Spleen (tissue), 11 donors: ENCODE results near the gene ZBP1. TPM values are rescaled to one million over a fixed set of nuclear protein-coding genes. Genes with fewer than 3 reads are reported as not detected.

Source experiments
- DNase-seq: peaks from one replicate; pipeline ENCODE4 v3.0.0-alpha.2; 2020
- H3K27ac ChIP-seq, 8 donors: fragments of 200-600 bp; sonication (generic) in 7 of 8; 1 replicate in 4 of 8; 2 replicates in 4 of 8; pipeline versions ENCODE4 v1.5.0 to v1.8.0; 2016 to 2021; ENCODE audit warnings: inconsistent platforms in 4 of 8, mild to moderate bottlenecking in 4 of 8, moderate library complexity in 1 of 8
- H3K27me3 ChIP-seq, 7 donors: fragments of 200-600 bp; sonication (generic) in 6 of 7; replicated peaks in 1 of 7; 1 replicate in 4 of 7; 2 replicates in 3 of 7; pipeline versions ENCODE4 v1.5.0 to v1.8.0; 2016 to 2021; ENCODE audit warnings: inconsistent platforms in 3 of 7, mild to moderate bottlenecking in 1 of 7
- H3K36me3 ChIP-seq, 6 donors: fragments of 200-600 bp; sonication (generic) in 5 of 6; 1 replicate in 4 of 6; 2 replicates in 2 of 6; pipeline versions ENCODE4 v1.5.0 to v1.8.0; 2016 to 2021; ENCODE audit warnings: inconsistent platforms in 2 of 6
- H3K4me1 ChIP-seq, 6 donors: fragments of 200-600 bp; sonication (generic) in 5 of 6; 1 replicate in 3 of 6; 2 replicates in 3 of 6; pipeline versions ENCODE4 v1.5.0 to v1.8.0; 2016 to 2021; ENCODE audit warnings: inconsistent platforms in 3 of 6
- H3K4me3 ChIP-seq, 8 donors: fragments of 200-600 bp; sonication (generic) in 7 of 8; 1 replicate in 4 of 8; 2 replicates in 4 of 8; pipeline versions ENCODE4 v1.5.0 to v1.8.0; 2016 to 2021; ENCODE audit warnings: inconsistent platforms in 4 of 8, mild to moderate bottlenecking in 4 of 8, moderate library complexity in 2 of 8
- H3K9me3 ChIP-seq, 8 donors: fragments of 200-600 bp; sonication (generic) in 7 of 8; 1 replicate in 4 of 8; 2 replicates in 4 of 8; pipeline versions ENCODE4 v1.5.0 to v1.8.0; 2016 to 2021; ENCODE audit warnings: inconsistent platforms in 4 of 8
- CTCF ChIP-seq, 11 experiments: fragments of 200-600 bp in 7 of 11; fragments of 450-650 bp in 4 of 11; sonication (generic) in 4 of 11; IDR thresholded peaks in 8 of 11; conservative IDR thresholded peaks in 3 of 11; 1 replicate in 7 of 11; 2 replicates in 4 of 11; pipeline versions ENCODE4 v1.4.0 to v1.8.0; 2016 to 2021; ENCODE audit warnings: antibody characterized with exemption in 11 of 11, inconsistent platforms in 4 of 11, mild to moderate bottlenecking in 1 of 11
- POLR2A ChIP-seq, 3 donors: fragments of 450-650 bp; IDR thresholded peaks; one replicate each; pipeline ENCODE4 v1.5.1; 2017; ENCODE audit warnings: antibody characterized with exemption in 3 of 3, mild to moderate bottlenecking in 1 of 3
- POLR2AphosphoS5 ChIP-seq, 3 donors: sonication (generic); formaldehyde crosslinking; IDR thresholded peaks; one replicate each; pipeline ENCODE4 v1.5.1; 2017; ENCODE audit warnings: antibody characterized with exemption in 3 of 3
- WGBS, 5 donors: extraction: QIAGEN DNeasy Blood & Tissue Kit in 3 of 5; methylation state at CpG; one replicate each; pipeline versions ENCODE4 v1.1.5 to v1.1.7; 2013 to 2018; 5-methylcytosine and 5-hydroxymethylcytosine counted together
- intact Hi-C: fragments of 100-400 bp; cut with DNase I; formaldehyde crosslinking; loops from one replicate; pipeline ENCODE4 v1.15.0; 2023; ENCODE audit warnings: low total_unique reads
- polyA plus RNA-seq, 3 donors: library from polyadenylated mRNA; stranded (reverse); fragments of 200-250 nt; gene quantifications; one replicate each; pipeline ENCODE4 v1.2.1, GENCODE V29; 2013
- total RNA-seq, 7 donors: library from RNA; depleted of rRNA in 3 of 7; stranded (reverse); fragments of >200 nt in 3 of 7; fragmentation: NEBNext Ultra II Directional in 4 of 7; extraction: Animal tissue kit (Norgen Biotek cat#: 25700) in 4 of 7; gene quantifications; one replicate each; pipeline versions ENCODE4 v1.1.0 to v1.2.1, GENCODE V29; 2016 to 2021
- donor health status: healthy with polysubstance abuse.
- donor health status: DM: no; HTN: no; CAD: no; lungs with moderate emphysema.
- donor health status: DM: no; HTN: no; CAD: no.
- donor health status: Bipolar disorder and iron deficiency.
- donor health status: healthy.
- donor health status: DM: no; HTN: no; CAD: no.
- donor health status: DM: yes; HTN: yes; CAD: no.

ZBP1 gene
- total and polyA plus RNA-seq, 10 donors = 8.6 to 28.4 (median 16.6) TPM

DNA sequence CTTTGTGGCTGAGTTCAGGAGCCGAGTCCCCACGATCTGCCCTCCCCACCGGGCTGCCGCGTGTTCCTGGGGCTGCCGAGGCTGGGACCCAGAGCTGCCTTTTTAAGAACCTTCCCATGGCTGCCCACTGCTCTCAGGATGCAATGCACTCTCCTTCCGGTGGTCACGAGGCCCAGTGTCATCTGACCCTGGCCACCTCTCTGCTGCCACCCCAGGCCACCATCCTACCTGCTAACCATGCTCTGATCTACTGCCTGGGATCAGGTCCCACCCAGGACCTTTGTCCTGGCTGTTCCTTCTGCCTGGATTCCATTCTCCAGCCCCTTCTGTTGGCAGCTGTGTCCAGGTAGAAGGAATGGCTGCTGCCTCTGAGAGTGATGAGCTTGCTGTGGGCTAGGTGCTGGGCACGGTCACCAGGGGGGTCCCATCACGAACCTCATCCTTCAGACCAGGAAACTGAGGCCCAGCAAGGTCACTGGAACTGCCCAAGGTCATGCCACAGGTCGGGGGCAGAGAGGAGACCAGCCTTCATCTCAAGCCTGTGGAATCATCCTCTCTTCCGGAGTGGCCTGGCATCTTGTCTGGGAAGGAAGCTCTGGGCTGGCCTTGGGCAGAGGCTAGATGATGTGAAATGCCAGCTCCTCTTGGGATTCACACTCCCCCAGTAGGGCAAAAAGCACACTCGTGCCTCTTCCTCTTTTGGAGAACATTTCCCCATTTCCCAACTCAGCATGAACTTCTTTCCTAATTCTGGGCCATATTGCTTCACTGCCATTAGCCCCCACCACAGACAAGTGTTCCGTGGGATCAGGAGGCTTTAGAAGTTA lies 38.8 kb downstream of the ZBP1 start:
- H3K4me1 ChIP-seq = peaks cover 0 to 31% (median 20%) of the 10 kb centered on the region in 6 donors
- WGBS, 5 donors = 53 to 70% (median 61%) methylated on average over 13 to 14 of the region's 14 CpGs
- H3K4me3 ChIP-seq = no peak overlapping the region
- peak; percentile 51 for DNase-seq
- H3K27ac ChIP-seq = peak overlapping the region in 3 of 8 donors; percentile 20 to 66 (median 61)
- intact Hi-C loops = no loop called here
- H3K27me3 ChIP-seq = peaks cover 0 to 93% (median 12%) of the 10 kb centered on the region in 7 donors
- H3K9me3 ChIP-seq = no peaks in the 10 kb centered on the region
- H3K36me3 ChIP-seq = no peaks in the 10 kb centered on the region
- TF ChIP-seq POLR2AphosphoS5 (IDR thresholded peaks at IDR 0.05) (peak in 1 of 3 donors; percentile 14), POLR2A (IDR thresholded peaks at IDR 0.05) (no peak)

- TF ChIP-seq POLR2A (IDR thresholded peaks at IDR 0.05) = no peak
- no peak for TF ChIP-seq CTCF (IDR thresholded peaks at IDR 0.05 in 8 of 11, conservative IDR thresholded peaks at IDR 0.05 in 3 of 11)
- no peak for TF ChIP-seq POLR2AphosphoS5 (IDR thresholded peaks at IDR 0.05)
- DNase-seq = peak; percentile 47
- 79 to 92% (median 84%) methylated on average over 11 to 13 of the region's 13 CpGs for WGBS, 5 donors
- H3K4me1 ChIP-seq = peaks cover 0 to 31% (median 20%) of the 10 kb centered on the region in 6 donors
- intact Hi-C loops = no loop called here
- no peak overlapping the region for H3K27ac ChIP-seq
- peaks cover 0 to 88% (median 12%) of the 10 kb centered on the region in 7 donors for H3K27me3 ChIP-seq
- no peaks in the 10 kb centered on the region for H3K36me3 ChIP-seq
- H3K4me3 ChIP-seq = no peak overlapping the region
- no peaks in the 10 kb centered on the region for H3K9me3 ChIP-seq
These were observed 39.6 kb downstream of the ZBP1 start for GRCh38 chr20:57580478-57581201.

GRCh38 chr20:57579898-57580447 lies 40.3 kb downstream of the ZBP1 start:
- peaks cover 0 to 31% (median 20%) of the 10 kb centered on the region in 6 donors for H3K4me1 ChIP-seq
- intact Hi-C loops = no loop called here
- no peak overlapping the region for H3K4me3 ChIP-seq
- DNase-seq = no peak
- H3K9me3 ChIP-seq = no peaks in the 10 kb centered on the region
- no peaks in the 10 kb centered on the region for H3K36me3 ChIP-seq
- 26 to 44% (median 35%) methylated on average over 20 to 21 of the region's 21 CpGs for WGBS, 5 donors
- peaks cover 0 to 88% (median 12%) of the 10 kb centered on the region in 7 donors for H3K27me3 ChIP-seq
- no peak overlapping the region for H3K27ac ChIP-seq
- TF ChIP-seq CTCF (IDR thresholded peaks at IDR 0.05 in 8 of 11, conservative IDR thresholded peaks at IDR 0.05 in 3 of 11) (no peak), POLR2A (IDR thresholded peaks at IDR 0.05) (no peak), POLR2AphosphoS5 (IDR thresholded peaks at IDR 0.05) (no peak)

- TF ChIP-seq CTCF (IDR thresholded peaks at IDR 0.05 in 8 of 11, conservative IDR thresholded peaks at IDR 0.05 in 3 of 11) (no peak), POLR2AphosphoS5 (IDR thresholded peaks at IDR 0.05) (no peak), POLR2A (IDR thresholded peaks at IDR 0.05) (no peak)
- Histone ChIP-seq H3K27me3 (peaks cover 0 to 88% (median 12%) of the 10 kb centered on the region in 7 donors), H3K4me1 (peaks cover 0 to 31% (median 20%) of the 10 kb centered on the region in 6 donors), H3K4me3 (no peak overlapping the region), H3K9me3 (no peaks in the 10 kb centered on the region), H3K36me3 (no peaks in the 10 kb centered on the region), H3K27ac (no peak overlapping the region)
- 65 to 72% (median 69%) methylated on average over 9 to 11 of the region's 11 CpGs for WGBS, 5 donors
- intact Hi-C loops = no loop called here
- DNase-seq = peak; percentile 30
These were observed 40.8 kb downstream of the ZBP1 start for GRCh38 chr20:57579331-57579897.
